AG09319 (cell line): ENCODE data around the gene ALDH1L2.

Experiments
- DNase-seq: peaks from one replicate; pipeline ENCODE4 v3.0.0-alpha.2; 2010; ENCODE audit warnings: low read depth; ENCODE audit errors: extremely low read depth
- CTCF ChIP-seq: IDR thresholded peaks from 2 replicates; pipeline ENCODE4 v1.5.1; 2011; ENCODE audit warnings: low read depth, mild to moderate bottlenecking, inconsistent platforms, low read length, moderate library complexity

Gene ALDH1L2

DNA sequence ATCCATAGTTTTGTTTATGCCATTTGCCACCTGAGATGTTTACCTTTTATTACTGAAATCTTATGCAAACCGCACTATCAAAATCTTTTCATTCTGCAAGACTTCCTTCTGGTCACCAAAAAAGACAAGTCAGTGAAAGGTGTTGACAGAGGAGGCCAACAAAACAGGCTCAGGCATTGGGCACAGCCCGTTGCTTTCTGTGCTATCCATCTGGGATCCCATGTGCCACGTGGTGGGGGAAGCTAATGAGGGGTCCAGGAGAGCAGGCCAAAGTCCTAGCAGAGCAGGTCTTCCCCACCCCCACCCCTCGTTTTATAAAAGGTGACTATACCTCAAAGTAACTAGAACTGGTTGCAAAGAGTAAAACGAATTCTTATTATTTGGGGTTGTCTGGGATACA is 1.2 kb downstream of the ALDH1L2 start:
- DNase-seq, result no peak
- no peak for TF ChIP-seq CTCF

- no peak for DNase-seq
- no peak for TF ChIP-seq CTCF
Observed at GRCh38 chr12:105078712-105079570, 5.3 kb downstream of the ALDH1L2 start.

DNA sequence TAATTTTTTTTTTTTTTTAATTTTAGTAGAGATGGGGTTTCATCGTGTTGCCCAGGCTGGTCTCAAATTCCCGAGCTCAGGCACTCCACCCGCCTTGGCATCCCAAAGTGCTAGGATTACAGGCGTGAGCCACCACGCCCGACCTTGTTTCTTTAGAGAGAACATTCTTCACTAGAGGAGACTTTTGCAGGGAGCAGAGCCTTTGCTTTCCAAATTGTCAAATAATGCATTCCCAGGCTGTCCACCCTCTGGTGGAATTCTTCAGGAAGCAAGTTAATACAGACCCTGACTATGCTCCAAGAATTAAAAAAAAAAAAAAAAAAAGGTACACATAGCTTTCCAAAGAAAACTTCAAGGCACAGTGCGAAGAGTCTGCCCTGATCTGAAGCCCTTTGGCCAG is 6.8 kb downstream of the ALDH1L2 start:
- no peak for DNase-seq
- TF ChIP-seq CTCF, result no peak

- no peak for TF ChIP-seq CTCF
Observed at GRCh38 chr12:105076913-105077312, 7.3 kb downstream of the ALDH1L2 start.

DNA sequence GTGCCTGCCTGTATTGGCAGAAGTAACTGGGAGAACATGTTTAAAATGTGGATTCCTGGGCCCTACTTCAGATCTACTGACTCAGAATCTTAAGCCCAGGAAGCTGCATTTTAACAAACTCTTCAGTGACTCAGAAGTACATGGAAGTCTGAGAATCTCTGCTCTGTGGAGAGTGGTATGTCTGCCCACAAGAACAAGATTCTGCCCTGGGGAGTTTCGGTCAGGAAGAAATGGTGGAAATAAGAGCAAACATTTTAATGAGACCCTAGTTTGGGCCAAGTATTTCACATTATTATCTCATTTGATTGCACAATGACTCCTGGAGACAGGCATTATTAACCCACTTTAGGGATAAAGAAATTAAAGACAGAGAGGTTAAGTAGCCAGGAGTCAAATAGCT is 8.2 kb downstream of the ALDH1L2 start:
- no peak for TF ChIP-seq CTCF
- peak; percentile 56 for DNase-seq

More at GRCh38 chr12:105076913-105077312, 7.3 kb downstream of the ALDH1L2 start:
- DNase-seq, result no peak

DNA sequence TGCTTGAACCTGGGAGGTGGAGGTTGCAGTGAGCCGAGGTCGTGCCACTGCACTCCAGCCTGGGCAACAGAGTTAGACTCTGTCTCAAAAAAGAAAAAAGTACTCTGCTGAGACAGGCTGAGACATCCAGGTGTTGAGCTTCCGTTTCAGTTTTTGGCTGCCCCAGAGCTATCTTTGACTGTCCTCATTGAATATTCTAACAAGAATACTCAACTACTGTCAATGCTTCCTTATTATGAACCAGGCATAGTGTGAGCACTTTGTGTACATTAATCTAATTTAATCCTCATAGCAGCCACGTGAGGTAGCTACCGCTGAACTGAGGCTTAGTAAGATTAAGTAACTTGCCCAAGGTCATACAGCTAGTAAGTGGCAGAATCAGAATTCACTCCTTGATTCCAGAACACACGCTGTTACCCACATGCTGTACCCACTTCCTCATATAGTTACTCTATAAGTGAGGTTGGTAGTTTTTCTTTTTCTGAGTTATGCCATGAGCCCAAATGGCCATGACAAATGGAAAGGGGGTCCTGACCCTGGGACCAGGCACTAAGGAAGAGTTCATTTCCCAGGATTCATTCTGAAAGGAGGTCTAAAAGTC is 11.3 kb downstream of the ALDH1L2 start:
- DNase-seq, result no peak
- no peak for TF ChIP-seq CTCF

GRCh38 chr12:105071981-105072380 is 12.3 kb downstream of the ALDH1L2 start:
- no peak for TF ChIP-seq CTCF
- no peak for DNase-seq
